Smooth muscle cell (in vitro differentiated cells): ENCODE results near the gene MTHFD2. TPM values are rescaled to one million over a fixed set of nuclear protein-coding genes. Genes with fewer than 3 reads are reported as not detected.

Experiments used
- DNase-seq: peaks from one replicate; lab custom pipeline; 2025; ENCODE audit not compliant: unreplicated experiment; lab: John Stamatoyannopoulos, UW
- H2AFZ ChIP-seq: fragments of 200-600 bp; sonication (generic); 2 replicates; pipeline ENCODE4 v1.6.0; 2016; ENCODE audit warnings: antibody characterized with exemption, low read depth, mild to moderate bottlenecking
- H3F3A ChIP-seq: fragments of 200-600 bp; sonication (generic); 2 replicates; pipeline ENCODE4 v1.6.0; 2017; ENCODE audit warnings: antibody characterized with exemption, low read depth
- H3K27ac ChIP-seq: fragments of 200-600 bp; sonication (generic); 2 replicates; pipeline ENCODE4 v1.5.1; 2016; ENCODE audit warnings: low read depth, mild to moderate bottlenecking
- H3K27me3 ChIP-seq: fragments of 200-600 bp; sonication (generic); 2 replicates; pipeline ENCODE4 v1.6.1; 2016; ENCODE audit warnings: low read depth, mild to moderate bottlenecking
- H3K36me3 ChIP-seq: fragments of 200-600 bp; sonication (generic); 2 replicates; pipeline ENCODE4 v1.5.1; 2016; ENCODE audit warnings: low read depth
- H3K4me1 ChIP-seq: fragments of 200-600 bp; sonication (generic); 2 replicates; pipeline ENCODE4 v1.5.1; 2016; ENCODE audit warnings: low read depth
- H3K4me2 ChIP-seq: fragments of 200-600 bp; sonication (generic); 2 replicates; pipeline ENCODE4 v1.6.0; 2016; ENCODE audit warnings: mild to moderate bottlenecking
- H3K4me3 ChIP-seq: fragments of 200-600 bp; sonication (generic); 2 replicates; pipeline ENCODE4 v1.5.1; 2016; ENCODE audit warnings: mild to moderate bottlenecking
- H3K79me2 ChIP-seq: fragments of 200-600 bp; sonication (generic); 2 replicates; pipeline ENCODE4 v1.6.0; 2016; ENCODE audit warnings: low read depth, mild to moderate bottlenecking
- H3K9ac ChIP-seq: fragments of 200-600 bp; sonication (generic); 2 replicates; pipeline ENCODE4 v1.6.0; 2016; ENCODE audit warnings: low read depth
- H3K9me3 ChIP-seq: fragments of 200-600 bp; sonication (generic); replicated peaks from 2 replicates; pipeline ENCODE4 v1.5.1; 2016; ENCODE audit warnings: low read depth
- H4K20me1 ChIP-seq: fragments of 200-600 bp; sonication (generic); 2 replicates; pipeline ENCODE4 v1.6.0; 2016; ENCODE audit warnings: low read depth
- WGBS: methylation state at CpG from one replicate; pipeline ENCODE4 v1.1.7; 2016; ENCODE audit warnings: low lambda C conversion rate; 5-methylcytosine and 5-hydroxymethylcytosine counted together
- polyA plus RNA-seq: library from polyadenylated mRNA; unstranded; fragments of >200 nt; fragmentation: Nextera tagmentation; extraction: Ambion mirVana; gene quantifications from 2 replicates; pipeline ENCODE4 v1.2.1, GENCODE V29; 2016
- total RNA-seq: library from RNA; depleted of rRNA; stranded (reverse); fragments of >200 nt; gene quantifications from 2 replicates; pipeline ENCODE4 v1.2.3, GENCODE V29; 2014
- TF ChIP-seq, protein P1 (sequence below): fragments of 200-600 bp; sonication (generic); IDR thresholded peaks from 2 replicates; pipeline ENCODE4 v1.5.1; 2017; ENCODE audit warnings: borderline replicate concordance, mild to moderate bottlenecking, antibody characterized with exemption; ENCODE audit not compliant: insufficient read depth, poor library complexity, severe bottlenecking

MTHFD2 gene
- 136 and 159 TPM in 2 replicates for total RNA-seq
- polyA plus RNA-seq, result 63.6 and 74.2 TPM in 2 replicates

- no peaks in the 10 kb centered on the region for H3K27me3 ChIP-seq
- H3K36me3 ChIP-seq, result no peaks in the 10 kb centered on the region
- H3K79me2 ChIP-seq, result peaks cover 46% of the 10 kb centered on the region
- H3K4me2 ChIP-seq, result peak within 1 kb of the TSS; percentile 90
- no peak within 1 kb of the TSS for H2AFZ ChIP-seq
- H3F3A ChIP-seq, result no peaks in the 10 kb centered on the region
- peak within 1 kb of the TSS; percentile 95 for H3K27ac ChIP-seq
- H4K20me1 ChIP-seq, result peaks cover 46% of the 10 kb centered on the region
- peak within 1 kb of the TSS; percentile 94 for H3K9ac ChIP-seq
- TF ChIP-seq, protein P1, sequence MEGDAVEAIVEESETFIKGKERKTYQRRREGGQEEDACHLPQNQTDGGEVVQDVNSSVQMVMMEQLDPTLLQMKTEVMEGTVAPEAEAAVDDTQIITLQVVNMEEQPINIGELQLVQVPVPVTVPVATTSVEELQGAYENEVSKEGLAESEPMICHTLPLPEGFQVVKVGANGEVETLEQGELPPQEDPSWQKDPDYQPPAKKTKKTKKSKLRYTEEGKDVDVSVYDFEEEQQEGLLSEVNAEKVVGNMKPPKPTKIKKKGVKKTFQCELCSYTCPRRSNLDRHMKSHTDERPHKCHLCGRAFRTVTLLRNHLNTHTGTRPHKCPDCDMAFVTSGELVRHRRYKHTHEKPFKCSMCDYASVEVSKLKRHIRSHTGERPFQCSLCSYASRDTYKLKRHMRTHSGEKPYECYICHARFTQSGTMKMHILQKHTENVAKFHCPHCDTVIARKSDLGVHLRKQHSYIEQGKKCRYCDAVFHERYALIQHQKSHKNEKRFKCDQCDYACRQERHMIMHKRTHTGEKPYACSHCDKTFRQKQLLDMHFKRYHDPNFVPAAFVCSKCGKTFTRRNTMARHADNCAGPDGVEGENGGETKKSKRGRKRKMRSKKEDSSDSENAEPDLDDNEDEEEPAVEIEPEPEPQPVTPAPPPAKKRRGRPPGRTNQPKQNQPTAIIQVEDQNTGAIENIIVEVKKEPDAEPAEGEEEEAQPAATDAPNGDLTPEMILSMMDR, result peak; percentile 66
- peak; percentile 71 for DNase-seq
- H3K4me1 ChIP-seq, result peaks cover 14% of the 10 kb centered on the region
- WGBS, result under 1% methylated on average over 90 of the region's 96 CpGs
- peak within 1 kb of the TSS; percentile 78 for H3K4me3 ChIP-seq
- H3K9me3 ChIP-seq, result no peaks in the 10 kb centered on the region
Measured at GRCh38 chr2:74198461-74199274, at the start of gene MTHFD2. TSS of gene MTHFD2 (plus strand) at chr2:74198615. CDS start at chr2:74198642, 27 bp downstream.

GRCh38 chr2:74149247-74149525 is 49.2 kb upstream of the MTHFD2 start:
- H3K36me3 ChIP-seq, result no peaks in the 10 kb centered on the region
- TF ChIP-seq, protein P1, result no peak

DNA sequence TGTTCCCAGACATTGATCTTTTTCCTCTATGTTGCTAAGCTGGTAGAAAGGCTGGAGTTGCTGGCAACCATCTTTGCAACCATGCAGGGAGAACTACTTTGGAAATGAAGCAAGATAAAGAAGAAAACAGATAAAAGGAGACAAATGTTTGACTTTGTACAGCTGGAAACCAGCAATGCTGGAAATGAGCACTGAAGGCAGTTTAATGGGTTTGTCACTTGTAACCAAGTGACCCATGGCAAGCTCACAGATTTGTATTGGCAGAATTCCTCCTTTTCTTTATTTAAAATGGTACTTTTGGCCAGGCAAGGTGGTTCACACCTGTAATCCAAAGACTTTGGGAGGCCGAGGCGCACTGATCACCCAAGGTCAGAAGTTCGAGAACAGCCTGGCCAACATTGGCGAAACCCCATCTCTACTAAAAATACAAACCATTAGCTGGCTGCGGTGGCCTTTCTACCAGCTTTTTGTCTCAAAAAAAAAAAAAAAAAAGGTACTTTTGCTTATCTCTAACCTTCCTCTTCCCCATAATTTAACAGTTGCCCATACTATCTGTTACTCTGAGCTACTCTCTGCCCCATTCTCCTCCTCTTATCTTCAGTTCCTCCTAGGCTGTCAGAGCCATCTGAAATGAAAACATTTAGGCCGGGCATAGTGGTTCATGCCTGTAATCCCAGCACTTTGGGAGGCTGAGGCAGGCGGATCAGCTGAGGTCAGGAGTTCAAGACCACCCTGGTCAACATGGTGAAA is 48.7 kb upstream of the MTHFD2 start:
- Histone ChIP-seq H3K4me3 (no peak overlapping the region), H3K9me3 (no peaks in the 10 kb centered on the region), H3K36me3 (no peaks in the 10 kb centered on the region), H3F3A (peaks cover 20% of the 10 kb centered on the region), H3K79me2 (peaks cover 9% of the 10 kb centered on the region), H3K4me2 (no peak overlapping the region), H3K4me1 (peaks cover 16% of the 10 kb centered on the region), H3K27me3 (no peaks in the 10 kb centered on the region), H3K9ac (no peak overlapping the region), H4K20me1 (peaks cover 4% of the 10 kb centered on the region), H2AFZ (no peak overlapping the region), H3K27ac (no peak overlapping the region)
- DNase-seq, result no peak
- TF ChIP-seq, protein P1, result no peak
- 96% methylated on average over 7 of the region's 7 CpGs for WGBS

More at GRCh38 chr2:74149247-74149525, 49.2 kb upstream of the MTHFD2 start:
- peaks cover 9% of the 10 kb centered on the region for H3K79me2 ChIP-seq
- H3F3A ChIP-seq, result peaks cover 16% of the 10 kb centered on the region
- H3K9me3 ChIP-seq, result no peaks in the 10 kb centered on the region
- 92% methylated on average over 5 of the region's 5 CpGs for WGBS
- peaks cover 16% of the 10 kb centered on the region for H3K4me1 ChIP-seq
- DNase-seq, result no peak
- H3K9ac ChIP-seq, result no peak overlapping the region
- H3K4me2 ChIP-seq, result peak overlapping the region; percentile 87
- H4K20me1 ChIP-seq, result no peaks in the 10 kb centered on the region
- no peak overlapping the region for H3K27ac ChIP-seq
- H3K27me3 ChIP-seq, result no peaks in the 10 kb centered on the region
- no peak overlapping the region for H3K4me3 ChIP-seq
- no peak overlapping the region for H2AFZ ChIP-seq
